SKM-1 (cell line): ENCODE measurements around the gene MKLN1.
"Not testable (repeated sequence)": the region's sequence is repeated elsewhere in the genome, so short reads cannot be mapped to it uniquely, and the experiment has no call there.

Source experiments
- DNase-seq: peaks from one replicate; lab custom pipeline; 2025; ENCODE audit not compliant: unreplicated experiment; lab: John Stamatoyannopoulos, UW

Gene MKLN1

DNA sequence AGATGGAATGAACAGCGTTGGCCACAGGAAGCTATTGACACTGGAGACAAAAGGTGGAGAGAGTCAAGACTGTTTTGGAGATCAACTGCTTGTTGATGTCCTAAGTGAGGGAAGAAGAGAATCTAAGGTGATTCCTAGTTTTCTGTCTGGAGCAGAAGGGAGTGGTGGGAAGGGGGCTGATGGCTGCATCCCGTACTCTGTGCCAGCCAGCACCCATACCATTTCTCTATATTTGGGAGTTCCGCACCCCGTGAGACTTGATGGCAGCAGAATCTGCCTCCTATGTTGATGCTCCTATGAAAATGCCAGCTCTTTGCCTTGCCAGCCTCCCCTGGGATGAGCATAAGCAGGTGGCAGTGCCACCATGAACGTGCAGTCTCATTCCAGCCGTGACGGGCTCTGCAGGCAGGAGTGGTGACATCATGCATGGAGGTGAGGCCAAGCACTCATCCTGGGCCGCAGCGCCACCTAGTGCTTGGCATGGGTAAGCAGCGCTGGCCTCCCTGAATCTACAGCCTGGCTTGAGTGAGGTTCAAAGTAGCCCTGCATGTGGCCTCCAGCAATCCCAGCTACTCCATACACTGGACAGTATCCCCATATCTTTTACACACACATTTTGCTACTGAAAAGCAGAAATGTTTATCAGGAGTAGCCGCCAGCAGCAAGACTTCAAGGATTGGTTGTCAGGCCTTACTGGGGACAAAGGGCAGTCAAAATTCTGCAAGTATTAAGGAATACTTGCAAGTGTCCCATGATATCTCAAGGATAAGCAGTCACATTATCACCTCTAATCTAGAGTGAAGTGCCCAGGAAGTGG, 185.8 kb downstream of the MKLN1 start:
- DNase-seq, result peak; percentile 46

DNA sequence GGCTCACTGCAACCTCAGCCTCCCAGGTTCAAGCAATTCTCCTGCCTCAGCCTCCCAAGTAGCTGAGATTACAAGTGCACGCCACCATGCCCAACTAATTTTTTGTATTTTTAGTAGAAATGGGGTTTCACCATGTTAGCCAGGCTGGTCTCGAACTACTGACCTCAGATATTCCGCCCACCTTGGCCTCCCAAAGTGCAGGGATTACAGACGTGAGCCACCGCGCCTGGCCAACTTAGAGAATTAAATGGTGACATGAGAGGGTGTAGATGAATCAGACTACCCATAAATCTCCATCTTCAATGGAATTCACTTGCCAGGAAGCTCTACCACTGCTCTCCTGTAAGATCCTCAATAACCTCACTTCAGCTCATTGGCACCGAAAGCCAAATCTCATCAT, 187.8 kb downstream of the MKLN1 start:
- not testable (repeated sequence) for DNase-seq

DNA sequence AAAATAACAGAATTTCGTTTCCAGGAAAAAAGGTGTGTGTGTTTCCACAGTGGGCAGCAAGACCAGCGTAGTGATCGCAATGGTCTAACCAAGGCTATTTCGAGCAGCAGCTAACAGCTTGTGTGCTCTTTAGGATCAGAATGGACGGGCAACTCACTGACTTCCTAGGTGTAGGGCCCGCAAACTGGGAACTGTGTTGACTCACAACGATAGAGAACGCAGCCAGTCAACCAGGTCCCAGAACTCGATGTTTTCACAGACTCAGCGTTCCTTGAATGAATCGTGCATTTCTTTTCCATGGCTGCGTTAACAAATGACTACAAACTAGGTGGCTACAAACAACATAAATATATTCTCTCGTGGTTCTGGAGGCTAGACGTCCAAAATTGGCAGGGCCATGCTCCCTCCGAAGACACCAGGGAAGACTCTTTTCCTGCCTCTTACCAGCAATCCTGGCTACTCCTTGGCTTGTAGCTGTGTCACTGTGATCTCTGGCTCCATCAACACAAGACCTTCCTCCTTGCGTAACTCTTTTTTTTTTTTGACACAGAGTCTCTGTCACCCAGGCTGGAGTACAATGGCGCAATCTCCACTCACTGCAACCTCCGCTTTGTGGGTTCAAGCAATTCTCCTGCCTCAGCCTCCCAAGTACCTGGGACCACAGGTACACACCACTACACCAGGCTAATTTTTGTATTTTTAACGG, 189.7 kb downstream of the MKLN1 start:
- peak; percentile 11 for DNase-seq

DNA sequence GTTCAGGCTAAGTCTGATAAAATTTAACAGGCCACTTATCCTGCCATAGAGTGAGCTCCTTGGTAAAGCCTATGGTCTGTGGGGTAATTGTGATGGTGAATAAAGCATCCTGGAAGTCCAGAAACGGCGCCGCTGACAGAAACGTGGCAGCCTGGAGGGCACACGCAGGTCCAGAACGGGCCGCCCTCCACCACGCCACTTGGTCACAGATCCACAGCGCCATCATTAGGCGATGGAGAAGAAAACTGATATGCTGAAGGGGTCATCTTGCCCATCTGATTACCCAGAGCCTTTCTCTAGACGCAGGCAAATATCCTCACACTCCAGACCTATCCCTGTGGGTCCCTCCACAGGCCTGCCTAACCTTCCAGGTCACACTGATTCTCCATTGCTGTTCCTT, 190.9 kb downstream of the MKLN1 start:
- no peak for DNase-seq

DNA sequence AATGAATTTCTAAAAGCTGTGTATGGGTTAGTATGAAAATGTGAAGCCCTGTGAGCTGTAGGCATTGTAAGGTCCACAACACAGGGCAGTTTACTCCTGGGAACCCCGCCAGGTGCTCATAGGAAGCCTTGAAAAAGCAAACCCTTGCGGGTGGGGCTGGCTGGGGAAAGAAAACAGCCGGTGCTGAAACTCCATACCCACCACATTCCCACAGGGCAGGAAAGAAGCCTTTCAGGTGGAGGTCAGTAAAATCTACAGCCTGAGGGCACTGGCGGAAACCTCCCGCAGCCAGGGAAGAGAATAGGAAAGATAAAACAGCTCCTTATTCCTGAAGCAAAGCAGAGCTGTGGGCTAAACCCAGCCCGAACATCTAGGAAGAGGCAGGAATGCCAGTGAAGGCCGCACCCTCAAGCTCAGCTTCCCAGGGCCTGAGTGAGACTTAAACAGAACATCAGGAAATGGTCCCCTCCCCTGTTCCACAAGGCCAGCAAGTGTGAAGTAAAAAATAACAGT, 194.0 kb downstream of the MKLN1 start:
- DNase-seq, result no peak

DNA sequence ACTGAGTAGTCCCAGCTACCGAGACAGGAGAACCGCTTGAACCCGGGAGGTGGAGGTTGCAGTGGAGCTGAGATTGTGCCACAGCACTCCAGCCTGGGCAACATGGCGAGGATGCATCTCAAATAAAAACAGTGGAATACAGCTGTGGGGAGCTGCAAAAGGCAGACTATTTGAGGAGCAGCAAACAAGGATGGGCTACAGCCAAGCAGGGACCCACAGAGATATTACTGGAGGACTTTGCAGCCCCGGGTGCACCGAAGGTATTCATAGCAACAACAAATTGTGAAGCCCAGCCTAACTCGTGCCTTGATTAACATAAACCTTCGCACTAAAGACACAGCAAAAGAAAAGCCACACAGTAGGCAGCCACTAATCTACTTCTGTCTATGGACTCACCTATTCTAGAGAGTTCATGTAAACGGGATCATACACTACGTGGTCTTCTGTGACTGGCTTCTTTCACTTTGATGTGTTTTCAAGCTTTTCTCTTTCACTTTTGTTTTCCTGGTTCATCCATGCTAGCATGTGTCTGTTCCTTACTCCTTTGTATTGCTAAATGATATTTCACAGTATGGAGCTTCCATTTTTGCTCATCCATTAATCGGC, 194.8 kb downstream of the MKLN1 start:
- DNase-seq, result no peak

DNA sequence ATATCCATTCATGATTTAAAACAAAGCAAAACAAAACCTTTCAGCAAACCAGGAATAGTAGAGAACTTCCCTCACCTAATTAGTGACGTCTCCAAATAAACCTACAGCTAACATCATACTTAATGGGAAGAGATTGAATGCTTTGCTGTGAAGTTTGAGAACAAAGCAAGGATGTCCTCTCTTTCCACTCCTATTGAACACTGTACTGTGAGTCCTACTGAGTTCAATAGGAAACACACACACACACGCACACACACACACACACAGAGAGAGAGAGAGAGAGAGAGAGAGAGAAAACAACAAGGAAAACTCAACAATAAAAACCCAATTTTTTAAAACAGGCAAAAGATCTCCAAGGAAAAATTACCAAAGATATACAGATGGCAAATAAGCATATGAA, 196.4 kb downstream of the MKLN1 start:
- DNase-seq, result no peak

DNA sequence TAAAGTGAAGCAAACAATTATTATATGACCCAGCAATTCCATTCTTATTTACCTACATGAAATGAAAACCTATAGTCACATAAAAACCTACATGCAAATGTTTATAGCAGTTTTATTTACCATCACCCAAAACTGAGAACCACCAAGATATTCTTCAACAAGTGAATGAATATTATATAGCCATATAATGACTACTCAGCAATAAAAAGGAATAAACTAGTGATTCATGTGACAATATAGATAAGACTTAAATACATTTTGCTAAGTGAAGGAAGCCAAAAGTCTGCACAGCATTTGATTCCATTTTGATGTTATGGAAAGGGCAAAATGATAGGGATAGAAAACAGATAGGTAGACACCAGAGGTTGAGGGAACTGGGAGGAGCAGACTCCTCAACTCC, 197.0 kb downstream of the MKLN1 start:
- no peak for DNase-seq

DNA sequence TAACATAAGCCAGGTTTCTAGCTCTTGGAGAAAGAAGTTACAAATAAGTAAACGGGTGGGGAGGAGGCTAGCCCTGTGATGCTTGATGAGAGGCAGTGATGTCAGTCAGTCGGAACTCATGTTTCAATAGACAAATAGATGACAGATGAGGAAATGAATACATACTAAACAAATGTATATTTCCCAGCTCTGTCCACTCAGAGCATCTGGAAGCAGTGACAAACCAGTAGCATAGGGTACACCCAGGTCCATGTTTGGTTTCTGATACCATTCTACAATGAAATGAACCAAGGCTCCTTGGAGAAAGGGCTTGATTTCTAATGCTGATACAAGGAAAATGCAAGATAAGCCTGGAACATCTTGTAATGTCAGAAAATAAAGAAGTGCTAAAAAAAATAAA, 198.1 kb downstream of the MKLN1 start:
- no peak for DNase-seq

DNA sequence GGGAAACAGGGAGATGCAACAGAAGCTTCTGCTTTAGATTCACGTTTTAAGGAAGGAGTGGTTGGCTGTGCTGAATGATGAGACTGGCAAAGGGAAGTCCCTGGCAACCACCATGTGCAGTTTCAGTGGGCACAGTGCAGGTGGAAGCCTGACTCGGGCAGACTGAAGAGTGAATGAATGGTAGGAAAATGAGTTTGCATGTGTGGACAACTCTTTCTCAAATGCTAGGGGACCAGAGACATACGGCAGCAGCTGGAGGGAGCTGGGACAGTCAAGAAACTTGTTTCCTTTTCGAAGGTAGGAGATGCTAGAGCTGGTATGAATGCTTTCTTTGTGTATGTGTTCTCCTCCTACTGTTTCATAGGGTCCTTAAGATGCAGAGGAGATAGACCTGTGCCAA, 199.8 kb downstream of the MKLN1 start:
- no peak for DNase-seq

DNA sequence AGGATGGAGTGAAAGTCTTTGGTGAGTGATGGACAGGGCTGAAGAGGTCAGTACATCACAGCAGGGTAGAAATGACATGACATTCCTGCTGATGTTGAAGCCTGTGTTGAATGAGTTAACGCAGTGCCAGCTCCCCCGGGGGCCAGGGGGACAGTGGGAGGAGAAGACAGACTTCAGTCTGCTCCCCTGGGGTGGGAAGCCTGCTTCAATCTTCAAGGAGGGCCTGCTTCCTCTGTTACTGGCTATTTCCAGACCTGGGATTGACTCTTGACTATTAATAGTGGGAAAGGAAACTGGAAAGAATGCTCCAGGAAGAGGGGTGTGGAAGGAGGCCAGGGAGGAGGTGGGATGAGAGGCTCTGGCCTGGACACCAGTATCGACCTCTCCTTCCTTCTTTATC, 201.5 kb downstream of the MKLN1 start:
- DNase-seq, result no peak

DNA sequence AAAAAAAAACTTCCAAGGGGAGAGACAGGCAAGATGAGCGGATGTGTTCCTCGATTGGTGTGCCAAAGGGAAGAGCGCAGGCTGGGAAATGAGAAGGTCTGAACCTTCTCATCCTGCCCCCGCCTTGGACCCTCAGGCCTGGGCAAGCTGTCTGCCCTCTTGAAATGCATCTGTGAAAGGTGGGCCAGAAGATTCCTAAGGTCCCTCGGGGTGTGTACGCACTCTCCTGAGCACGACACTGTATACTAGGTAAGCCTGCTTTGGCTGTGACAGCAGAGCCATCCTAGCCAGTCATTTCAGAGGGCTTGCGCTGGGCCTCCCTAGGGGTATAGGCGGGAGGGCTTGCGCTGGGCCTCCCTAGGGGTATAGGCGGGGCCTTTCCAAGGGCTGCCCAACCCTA, 201.9 kb downstream of the MKLN1 start:
- DNase-seq, result no peak

DNA sequence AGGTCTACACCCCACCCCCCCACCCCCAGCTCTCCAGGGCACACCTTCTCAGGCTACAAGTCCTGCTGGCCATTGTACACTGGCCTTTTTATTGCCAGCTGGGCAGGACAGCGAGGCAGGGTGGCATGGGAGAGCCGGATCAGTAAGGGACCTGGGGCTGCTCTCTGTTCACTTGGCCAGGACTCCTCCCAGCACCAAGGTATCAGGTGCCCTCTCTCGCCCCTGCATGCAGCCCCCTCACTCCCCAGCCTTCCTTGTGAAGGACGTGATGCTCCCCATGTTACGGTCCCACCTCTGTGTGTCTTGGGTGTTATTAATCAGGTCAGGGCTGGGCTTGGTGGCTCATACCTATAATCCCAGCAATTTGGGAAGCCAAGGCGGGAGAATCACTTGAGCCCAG, 202.5 kb downstream of the MKLN1 start:
- DNase-seq, result no peak

DNA sequence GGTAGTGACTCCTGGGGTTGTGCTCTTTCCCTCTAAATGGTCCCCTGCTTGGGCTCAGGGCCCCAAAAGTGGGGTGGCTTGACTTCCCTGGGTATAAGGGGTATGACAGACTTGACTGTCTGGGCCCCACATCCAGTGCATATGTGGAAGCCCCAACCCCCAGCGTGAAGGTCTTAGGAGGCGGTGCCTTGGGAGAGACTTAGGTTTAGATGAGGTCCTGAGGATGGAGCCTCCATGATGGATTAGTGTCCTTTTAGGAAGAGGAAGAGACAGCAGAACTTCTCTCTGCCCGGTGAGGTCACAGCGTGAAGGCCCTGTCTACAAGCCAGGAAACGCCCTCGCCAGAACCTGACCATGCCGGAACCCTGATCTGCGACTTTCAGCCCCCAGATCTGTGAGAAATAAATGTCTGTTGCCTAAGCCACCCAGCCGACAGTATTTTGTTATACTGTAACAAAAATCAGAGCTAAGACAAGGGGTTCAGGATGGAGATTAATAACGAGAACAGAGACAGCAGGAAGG, 205.0 kb downstream of the MKLN1 start:
- no peak for DNase-seq

DNA sequence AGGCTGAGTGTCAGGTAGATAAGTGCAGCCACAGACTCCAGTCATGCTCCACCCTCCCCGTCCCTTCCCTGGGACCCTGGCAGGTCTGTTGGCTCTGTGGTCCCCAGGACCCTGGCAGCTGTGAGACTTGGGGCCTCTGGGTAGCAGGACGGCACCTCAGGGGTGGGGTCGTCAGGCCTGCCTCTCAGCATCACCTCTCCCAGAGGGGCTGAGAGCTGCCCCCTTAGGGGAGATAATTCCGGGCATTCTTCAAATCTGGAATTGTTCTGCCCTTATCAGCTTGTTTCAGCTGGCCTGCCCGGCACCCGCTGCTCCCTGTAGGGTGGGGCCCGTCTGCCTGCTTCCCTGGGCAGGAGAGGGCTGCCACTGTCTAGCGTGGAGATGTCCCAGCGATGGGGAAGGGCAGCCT, 205.5 kb downstream of the MKLN1 start:
- no peak for DNase-seq

DNA sequence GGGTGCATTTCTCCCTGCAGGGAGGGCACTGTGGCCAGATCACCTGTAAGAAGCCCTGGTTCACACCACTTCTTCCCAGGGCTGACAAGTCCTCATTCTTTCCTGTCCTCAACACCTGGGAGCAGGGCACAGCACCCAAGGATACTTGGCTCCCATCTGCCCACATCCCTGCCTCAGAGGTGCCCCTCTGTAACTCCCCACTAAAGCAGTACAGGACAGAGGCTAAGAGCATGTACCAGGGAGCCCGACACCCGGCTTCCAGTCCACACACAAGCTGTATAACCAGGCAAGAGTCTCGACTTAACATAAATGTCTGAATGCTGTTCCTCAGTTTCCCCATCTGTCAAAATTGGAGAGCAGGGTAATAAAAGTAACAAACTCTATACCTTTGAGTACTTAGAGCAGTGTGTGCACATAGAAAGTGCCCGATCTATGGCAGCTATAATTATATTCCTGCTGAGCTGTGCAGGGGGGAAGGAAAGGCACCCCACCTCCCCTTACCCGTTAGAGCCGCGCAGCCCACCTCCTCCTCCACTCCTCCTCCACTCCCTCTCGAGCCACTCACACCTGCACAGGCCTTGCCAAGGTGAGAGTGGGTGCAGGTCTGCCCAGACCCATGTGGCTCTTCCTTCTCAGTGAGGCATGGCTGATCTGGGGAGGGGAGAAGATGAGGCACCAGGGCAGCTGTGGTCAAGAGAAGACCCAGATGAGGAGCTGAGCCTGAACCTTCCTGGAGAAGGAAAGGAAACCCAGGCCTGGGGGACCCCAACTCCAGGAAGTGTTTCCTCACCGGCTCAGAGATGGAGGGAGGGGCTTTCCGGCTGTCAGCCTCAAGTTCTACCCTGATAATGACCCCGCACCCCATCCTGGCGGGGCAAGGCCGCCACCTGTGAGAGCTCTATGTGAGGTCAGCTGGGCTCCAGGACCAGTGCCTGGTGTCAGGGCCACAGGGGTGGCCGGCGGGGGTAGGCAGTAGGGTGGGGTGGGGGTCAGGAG, 206.2 kb downstream of the MKLN1 start:
- DNase-seq, result no peak

DNA sequence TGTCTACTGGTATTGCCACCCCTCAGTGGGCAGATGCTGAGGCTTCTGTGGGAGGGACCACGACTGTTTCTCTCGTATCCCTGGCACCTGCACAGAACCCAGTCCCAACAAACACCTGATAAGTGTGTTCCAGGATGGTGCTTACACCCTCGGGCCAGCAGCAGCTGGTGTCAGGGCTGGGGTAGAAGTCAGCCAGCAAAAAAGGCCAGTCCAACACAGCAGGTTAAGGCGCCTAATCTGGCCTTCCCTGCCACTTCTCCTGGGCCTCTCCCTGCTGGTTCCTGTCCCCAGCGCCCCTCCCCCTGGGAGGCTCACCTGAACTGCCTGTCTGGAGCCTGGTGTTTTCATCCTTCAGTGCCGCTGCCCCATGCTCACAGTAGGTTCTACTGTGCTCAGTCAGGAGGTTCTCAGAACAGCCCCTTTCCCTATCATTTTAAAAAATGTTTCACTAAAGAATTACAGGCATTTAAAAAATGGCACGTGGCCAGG, 208.7 kb downstream of the MKLN1 start:
- DNase-seq, result no peak

DNA sequence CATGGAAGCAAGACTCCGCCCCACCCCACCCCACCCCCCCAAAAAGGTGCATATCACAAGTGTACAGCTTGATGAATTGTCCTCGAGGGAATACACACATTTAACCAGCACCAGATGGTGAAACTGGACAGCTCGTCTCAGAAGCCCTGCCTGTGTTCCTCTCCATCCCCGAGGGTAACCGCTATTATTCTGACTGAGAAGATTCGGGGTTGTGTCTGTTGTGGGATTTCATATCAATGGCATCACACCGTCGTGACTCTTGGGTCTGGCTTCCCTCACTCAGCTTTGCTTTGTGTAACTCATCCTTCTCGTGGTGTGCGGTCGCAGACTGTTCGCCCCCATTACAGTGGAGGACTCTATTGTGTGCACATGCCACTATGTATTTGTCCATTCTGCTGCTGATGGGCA, 209.9 kb downstream of the MKLN1 start:
- DNase-seq, result no peak

DNA sequence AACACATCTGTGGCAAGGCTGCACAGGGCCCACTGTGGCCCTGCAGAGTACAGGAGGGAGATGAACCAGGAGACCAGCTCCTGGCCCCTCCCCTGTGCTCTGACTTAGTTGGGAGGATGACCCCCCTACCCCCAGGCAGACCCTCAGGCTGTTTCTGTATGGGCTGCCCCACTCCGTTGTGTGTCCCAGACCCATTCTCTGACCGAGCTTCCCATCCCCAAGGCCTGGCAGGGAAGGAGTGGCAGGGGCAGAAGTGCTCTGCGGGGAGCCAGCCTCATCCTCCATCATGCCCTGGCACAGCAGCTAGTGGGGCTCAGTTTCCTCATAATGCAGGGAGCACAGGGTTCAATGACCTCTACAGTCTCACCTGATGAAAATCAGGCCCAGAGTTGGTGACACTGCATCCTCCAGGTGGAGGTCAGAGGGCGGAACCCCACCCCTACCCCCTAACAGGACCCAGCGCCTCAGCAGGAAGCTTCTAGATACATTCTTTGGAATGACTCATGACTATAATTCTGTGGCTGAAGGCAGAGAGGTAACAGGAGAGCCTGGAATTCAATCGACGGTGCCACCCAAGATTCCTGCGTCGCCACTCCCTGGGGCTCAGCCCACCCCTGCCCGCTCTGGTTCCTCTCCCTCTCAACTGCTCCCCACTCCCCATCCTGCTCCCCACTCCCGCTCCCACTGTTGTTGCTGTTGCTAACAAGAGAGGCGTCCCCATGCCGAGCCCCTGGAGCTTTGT, 210.6 kb downstream of the MKLN1 start:
- DNase-seq, result no peak

DNA sequence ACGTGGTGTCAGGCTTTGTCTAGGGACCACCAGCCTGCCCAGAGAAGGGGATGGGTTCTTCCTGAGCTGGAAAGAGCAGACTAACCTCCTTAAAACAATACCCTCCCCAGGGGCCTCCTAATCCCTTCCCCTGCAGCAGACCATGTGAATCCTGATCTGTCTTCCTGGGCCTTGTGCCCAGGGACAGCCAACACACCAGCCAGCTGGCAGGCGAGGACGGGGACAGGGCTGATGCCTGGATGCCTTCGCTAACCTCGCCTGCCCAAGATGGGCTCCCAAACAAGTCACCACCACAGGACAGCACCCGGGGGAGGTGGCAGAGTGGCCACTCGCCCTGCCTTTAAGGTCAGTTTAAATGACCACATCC, 211.1 kb downstream of the MKLN1 start:
- DNase-seq, result no peak
